Vagina (tissue), 2 donors: ENCODE data around the gene MSI1. TPM values are rescaled to one million over a fixed set of nuclear protein-coding genes. Genes with fewer than 3 reads are reported as not detected.

Experiments
- DNase-seq, 2 donors: peaks; one replicate each; pipeline ENCODE4 v3.0.0-alpha.2; 2017; ENCODE audit errors: extremely low spot score in 2 of 2
- H3K27ac ChIP-seq: fragments of 200-600 bp; sonication (generic); one replicate; pipeline ENCODE4 v1.5.1; 2019
- H3K27me3 ChIP-seq: fragments of 200-600 bp; sonication (generic); one replicate; pipeline ENCODE4 v1.5.1; 2019
- H3K36me3 ChIP-seq, 2 donors: fragments of 200-600 bp; sonication (generic); one replicate each; pipeline ENCODE4 v1.5.1; 2017 to 2019
- H3K4me1 ChIP-seq: fragments of 200-600 bp; sonication (generic); one replicate; pipeline ENCODE4 v1.5.1; 2019
- H3K4me3 ChIP-seq, 2 donors: fragments of 200-600 bp; sonication (generic); 1 replicate in 1 of 2; 2 replicates in 1 of 2; pipeline ENCODE4 v1.5.1; 2016 to 2019
- H3K9me3 ChIP-seq: fragments of 200-600 bp; sonication (generic); one replicate; pipeline ENCODE4 v1.5.1; 2019
- CTCF ChIP-seq, 3 experiments: fragments of 450-650 bp in 2 of 3; fragments of 200-600 bp in 1 of 3; sonication (generic) in 1 of 3; IDR thresholded peaks; one replicate each; pipeline ENCODE4 v1.5.1; 2017 to 2019; ENCODE audit warnings: antibody characterized with exemption in 3 of 3, mild to moderate bottlenecking in 2 of 3, moderate library complexity in 2 of 3
- POLR2A ChIP-seq, 2 donors: fragments of 450-650 bp; IDR thresholded peaks; one replicate each; pipeline ENCODE4 v1.6.1; 2017; ENCODE audit warnings: antibody characterized with exemption in 2 of 2, mild to moderate bottlenecking in 2 of 2, moderate library complexity in 2 of 2
- POLR2AphosphoS5 ChIP-seq, 2 donors: sonication (generic); formaldehyde crosslinking; IDR thresholded peaks; one replicate each; pipeline ENCODE4 v1.9.0; 2017; ENCODE audit warnings: antibody characterized with exemption in 2 of 2, mild to moderate bottlenecking in 2 of 2, low read depth in 1 of 2; ENCODE audit not compliant: insufficient read depth in 1 of 2
- intact Hi-C: fragments of 100-400 bp; cut with DNase I; formaldehyde crosslinking; loops from one replicate; pipeline ENCODE4 v1.15.1; 2023
- total RNA-seq: library from RNA; depleted of rRNA; stranded (reverse); fragments of >200 nt; gene quantifications from one replicate; pipeline ENCODE4 v1.2.3, GENCODE V29; 2016

Gene MSI1
- total RNA-seq, 1 donor from 2014 or later, result 3.7 TPM

- TF ChIP-seq POLR2A (IDR thresholded peaks at IDR 0.05), result no peak
- no peak for TF ChIP-seq CTCF (IDR thresholded peaks at IDR 0.05)
- no peaks in the 10 kb centered on the region for H3K36me3 ChIP-seq
- intact Hi-C loops, result no loop called here
- H3K9me3 ChIP-seq, result no peaks in the 10 kb centered on the region
- no peak overlapping the region for H3K4me3 ChIP-seq
- no peak for DNase-seq
- peaks cover 6% of the 10 kb centered on the region for H3K4me1 ChIP-seq
- no peak overlapping the region for H3K27ac ChIP-seq
- H3K27me3 ChIP-seq, result no peaks in the 10 kb centered on the region
Observed at GRCh38 chr12:120390540-120391120, 21.7 kb upstream of the MSI1 start.

GRCh38 chr12:120388691-120389481 is 19.9 kb upstream of the MSI1 start:
- DNase-seq, result no peak
- Histone ChIP-seq H3K4me3 (peak overlapping the region in 1 of 2 donors; percentile 13), H3K36me3 (no peaks in the 10 kb centered on the region), H3K27ac (no peak overlapping the region), H3K27me3 (no peaks in the 10 kb centered on the region), H3K9me3 (no peaks in the 10 kb centered on the region), H3K4me1 (peaks cover 6% of the 10 kb centered on the region)
- TF ChIP-seq POLR2A (IDR thresholded peaks at IDR 0.05), result no peak
- intact Hi-C loops, result no loop called here

GRCh38 chr12:120381752-120382419 is 12.9 kb upstream of the MSI1 start:
- intact Hi-C loops, result no loop called here
- Histone ChIP-seq H3K4me1 (no peaks in the 10 kb centered on the region), H3K27ac (no peak overlapping the region), H3K9me3 (no peaks in the 10 kb centered on the region), H3K36me3 (no peaks in the 10 kb centered on the region), H3K4me3 (no peak overlapping the region), H3K27me3 (no peaks in the 10 kb centered on the region)
- DNase-seq, result no peak
- no peak for TF ChIP-seq POLR2A (IDR thresholded peaks at IDR 0.05)
- no peak for TF ChIP-seq CTCF (IDR thresholded peaks at IDR 0.05)
- TF ChIP-seq POLR2AphosphoS5 (IDR thresholded peaks at IDR 0.05; ENCODE audit: insufficient read depth in 1 of 2, low read depth in 1 of 2), result no peak

GRCh38 chr12:120378036-120378435 is 9.1 kb upstream of the MSI1 start:
- intact Hi-C loops, result no loop called here
- no peaks in the 10 kb centered on the region for H3K27me3 ChIP-seq

GRCh38 chr12:120377611-120378010 is 8.6 kb upstream of the MSI1 start:
- no peak for DNase-seq
- Histone ChIP-seq H3K9me3 (no peaks in the 10 kb centered on the region), H3K4me1 (no peaks in the 10 kb centered on the region), H3K27me3 (no peaks in the 10 kb centered on the region), H3K27ac (no peak overlapping the region), H3K4me3 (no peak overlapping the region), H3K36me3 (no peaks in the 10 kb centered on the region)
- intact Hi-C loops, result no loop called here
- no peak for TF ChIP-seq CTCF (IDR thresholded peaks at IDR 0.05)
- no peak for TF ChIP-seq POLR2A (IDR thresholded peaks at IDR 0.05)
- no peak for TF ChIP-seq POLR2AphosphoS5 (IDR thresholded peaks at IDR 0.05; ENCODE audit: insufficient read depth in 1 of 2, low read depth in 1 of 2)

More at GRCh38 chr12:120378036-120378435, 9.1 kb upstream of the MSI1 start:
- Histone ChIP-seq H3K9me3 (no peaks in the 10 kb centered on the region), H3K27ac (no peak overlapping the region), H3K36me3 (no peaks in the 10 kb centered on the region), H3K4me3 (no peak overlapping the region), H3K4me1 (no peaks in the 10 kb centered on the region)
- no peak for DNase-seq
- TF ChIP-seq POLR2AphosphoS5 (IDR thresholded peaks at IDR 0.05; ENCODE audit: insufficient read depth in 1 of 2, low read depth in 1 of 2), result no peak
- no peak for TF ChIP-seq POLR2A (IDR thresholded peaks at IDR 0.05)
- TF ChIP-seq CTCF (IDR thresholded peaks at IDR 0.05), result no peak
